HepG2 (cell line): ENCODE data around the gene KANK4. TPM values are rescaled to one million over a fixed set of nuclear protein-coding genes. Genes with fewer than 3 reads are reported as not detected.

Experiments
- BHLHE40 ChIP-seq: IDR thresholded peaks from 2 replicates; pipeline ENCODE4 v1.6.1; 2011; ENCODE audit warnings: low read length, improper control_type of control experiment
- MXD3 ChIP-seq: IDR thresholded peaks from 2 replicates; pipeline ENCODE4 v1.6.1; 2016; ENCODE audit warnings: mild to moderate bottlenecking, missing biosample characterization, missing genetic modification reagents
- SAFB2 ChIP-seq: sonication (generic); formaldehyde crosslinking; IDR thresholded peaks from 2 replicates; pipeline ENCODE4 v1.5.1; 2020; ENCODE audit warnings: missing genetic modification reagents, low read depth, mild to moderate bottlenecking, borderline replicate concordance
- TP53 ChIP-seq: sonication (generic); formaldehyde crosslinking; conservative IDR thresholded peaks from 2 replicates; pipeline ENCODE4 v1.4.0; 2020; ENCODE audit warnings: missing genetic modification reagents
- XRCC5 ChIP-seq: fragments of 200-400 bp; formaldehyde crosslinking; optimal IDR thresholded peaks from 2 replicates; pipeline ENCODE3; 2017; ENCODE audit warnings: mild to moderate bottlenecking, low read length
- ZNF12 ChIP-seq: sonication (generic); formaldehyde crosslinking; IDR thresholded peaks from 2 replicates; pipeline ENCODE4 v1.5.0; 2020; ENCODE audit warnings: missing genetic modification reagents
- ZNF282 ChIP-seq: fragments of 450-650 bp; IDR thresholded peaks from 2 replicates; pipeline ENCODE4 v1.6.1; 2018; ENCODE audit not compliant: partially characterized antibody
- ZNF556 ChIP-seq: sonication (generic); formaldehyde crosslinking; IDR thresholded peaks from 2 replicates; pipeline ENCODE4 v1.4.0; 2020; ENCODE audit warnings: mild to moderate bottlenecking, missing genetic modification reagents, borderline replicate concordance
- ZNF75D ChIP-seq: sonication (generic); formaldehyde crosslinking; IDR thresholded peaks from 2 replicates; pipeline ENCODE4 v1.8.1; 2023; ENCODE audit warnings: missing genetic modification reagents, mild to moderate bottlenecking, borderline replicate concordance
- ZZZ3 ChIP-seq: sonication (generic); formaldehyde crosslinking; IDR thresholded peaks from 2 replicates; pipeline ENCODE4 v1.4.0; 2020; ENCODE audit warnings: missing genetic modification reagents, mild to moderate bottlenecking, borderline replicate concordance
- polyA plus RNA-seq, 8 experiments: library from polyadenylated mRNA; depleted of rRNA in 3 of 8; stranded (reverse) in 7 of 8; unstranded in 1 of 8; fragments of >200 nt; fragmentation: Illumina TruSeq in 4 of 8; extraction: Trizol in 4 of 8; gene quantifications; 2 replicates each; pipeline versions ENCODE4 v1.2.1 to v1.2.3, GENCODE V29; 2011 to 2016; ENCODE audit warnings: low read depth in 4 of 8, missing spikeins in 1 of 8, mixed read lengths in 1 of 8; ENCODE audit not compliant: insufficient read depth in 1 of 8
- total RNA-seq, 5 experiments: library from RNA; depleted of rRNA; stranded (reverse); fragments of >200 nt; fragmentation: Illumina TruSeq; extraction: Trizol; gene quantifications; 2 replicates each; pipeline ENCODE4 v1.2.3, GENCODE V29; 2016; ENCODE audit warnings: low read depth in 1 of 5
- TF ChIP-seq, protein P1 (sequence below): sonication (generic); formaldehyde crosslinking; IDR thresholded peaks from 2 replicates; pipeline ENCODE4 v1.4.0; 2020; ENCODE audit warnings: mild to moderate bottlenecking, missing genetic modification reagents
- TF ChIP-seq, protein P2 (sequence below): sonication (generic); formaldehyde crosslinking; IDR thresholded peaks from 2 replicates; pipeline ENCODE4 v1.4.0; 2020; ENCODE audit warnings: missing genetic modification reagents
- TF ChIP-seq, protein P3 (sequence below): sonication (generic); formaldehyde crosslinking; IDR thresholded peaks from 2 replicates; pipeline ENCODE4 v1.4.0; 2020; ENCODE audit warnings: missing genetic modification reagents
- TF ChIP-seq, protein P4 (sequence below): sonication (generic); formaldehyde crosslinking; IDR thresholded peaks from 2 replicates; pipeline ENCODE4 v1.4.0; 2020; ENCODE audit warnings: mild to moderate bottlenecking, missing genetic modification reagents

KANK4 gene
- total and polyA plus RNA-seq, 2 of the 13 experiments (the other 11 are each of a cell fraction or from before 2014, with no cell fraction given): 16.1 to 25.7 TPM

- TF ChIP-seq, protein P1, sequence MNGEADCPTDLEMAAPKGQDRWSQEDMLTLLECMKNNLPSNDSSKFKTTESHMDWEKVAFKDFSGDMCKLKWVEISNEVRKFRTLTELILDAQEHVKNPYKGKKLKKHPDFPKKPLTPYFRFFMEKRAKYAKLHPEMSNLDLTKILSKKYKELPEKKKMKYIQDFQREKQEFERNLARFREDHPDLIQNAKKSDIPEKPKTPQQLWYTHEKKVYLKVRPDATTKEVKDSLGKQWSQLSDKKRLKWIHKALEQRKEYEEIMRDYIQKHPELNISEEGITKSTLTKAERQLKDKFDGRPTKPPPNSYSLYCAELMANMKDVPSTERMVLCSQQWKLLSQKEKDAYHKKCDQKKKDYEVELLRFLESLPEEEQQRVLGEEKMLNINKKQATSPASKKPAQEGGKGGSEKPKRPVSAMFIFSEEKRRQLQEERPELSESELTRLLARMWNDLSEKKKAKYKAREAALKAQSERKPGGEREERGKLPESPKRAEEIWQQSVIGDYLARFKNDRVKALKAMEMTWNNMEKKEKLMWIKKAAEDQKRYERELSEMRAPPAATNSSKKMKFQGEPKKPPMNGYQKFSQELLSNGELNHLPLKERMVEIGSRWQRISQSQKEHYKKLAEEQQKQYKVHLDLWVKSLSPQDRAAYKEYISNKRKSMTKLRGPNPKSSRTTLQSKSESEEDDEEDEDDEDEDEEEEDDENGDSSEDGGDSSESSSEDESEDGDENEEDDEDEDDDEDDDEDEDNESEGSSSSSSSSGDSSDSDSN: peak; percentile 55; the same call in 1 of the 2 replicates
- TF ChIP-seq ZNF75D (CRISPR knock-in tag): no peak
- TF ChIP-seq, protein P2, sequence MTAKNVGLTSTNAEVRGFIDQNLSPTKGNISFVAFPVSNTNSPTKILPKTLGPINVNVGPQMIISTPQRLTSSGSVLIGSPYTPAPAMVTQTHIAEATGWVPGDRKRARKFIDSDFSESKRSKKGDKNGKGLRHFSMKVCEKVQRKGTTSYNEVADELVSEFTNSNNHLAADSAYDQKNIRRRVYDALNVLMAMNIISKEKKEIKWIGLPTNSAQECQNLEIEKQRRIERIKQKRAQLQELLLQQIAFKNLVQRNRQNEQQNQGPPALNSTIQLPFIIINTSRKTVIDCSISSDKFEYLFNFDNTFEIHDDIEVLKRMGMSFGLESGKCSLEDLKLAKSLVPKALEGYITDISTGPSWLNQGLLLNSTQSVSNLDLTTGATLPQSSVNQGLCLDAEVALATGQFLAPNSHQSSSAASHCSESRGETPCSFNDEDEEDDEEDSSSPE (CRISPR knock-in tag): peak; percentile 69
- TF ChIP-seq XRCC5: no peak
- TF ChIP-seq MXD3 (CRISPR knock-in tag): peak; percentile 46; the same call in 1 of the 2 replicates
- no peak for TF ChIP-seq BHLHE40
- 0 out of 2 replicates have a peak, but pooled peaks have one; percentile 23 for TF ChIP-seq ZZZ3 (CRISPR knock-in tag)
- TF ChIP-seq ZNF556 (CRISPR knock-in tag): peak; percentile 60; the same call in 1 of the 2 replicates
- TF ChIP-seq, protein P3, sequence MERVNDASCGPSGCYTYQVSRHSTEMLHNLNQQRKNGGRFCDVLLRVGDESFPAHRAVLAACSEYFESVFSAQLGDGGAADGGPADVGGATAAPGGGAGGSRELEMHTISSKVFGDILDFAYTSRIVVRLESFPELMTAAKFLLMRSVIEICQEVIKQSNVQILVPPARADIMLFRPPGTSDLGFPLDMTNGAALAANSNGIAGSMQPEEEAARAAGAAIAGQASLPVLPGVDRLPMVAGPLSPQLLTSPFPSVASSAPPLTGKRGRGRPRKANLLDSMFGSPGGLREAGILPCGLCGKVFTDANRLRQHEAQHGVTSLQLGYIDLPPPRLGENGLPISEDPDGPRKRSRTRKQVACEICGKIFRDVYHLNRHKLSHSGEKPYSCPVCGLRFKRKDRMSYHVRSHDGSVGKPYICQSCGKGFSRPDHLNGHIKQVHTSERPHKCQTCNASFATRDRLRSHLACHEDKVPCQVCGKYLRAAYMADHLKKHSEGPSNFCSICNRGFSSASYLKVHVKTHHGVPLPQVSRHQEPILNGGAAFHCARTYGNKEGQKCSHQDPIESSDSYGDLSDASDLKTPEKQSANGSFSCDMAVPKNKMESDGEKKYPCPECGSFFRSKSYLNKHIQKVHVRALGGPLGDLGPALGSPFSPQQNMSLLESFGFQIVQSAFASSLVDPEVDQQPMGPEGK (CRISPR knock-in tag): peak; percentile 31; the same call in 1 of the 2 replicates
- 0 out of 2 replicates have a peak, but pooled peaks have one; percentile 16 for TF ChIP-seq ZNF12 (CRISPR knock-in tag)
- 0 out of 2 replicates have a peak, but pooled peaks have one; percentile 28 for TF ChIP-seq SAFB2 (CRISPR knock-in tag)
- TF ChIP-seq, protein P4, sequence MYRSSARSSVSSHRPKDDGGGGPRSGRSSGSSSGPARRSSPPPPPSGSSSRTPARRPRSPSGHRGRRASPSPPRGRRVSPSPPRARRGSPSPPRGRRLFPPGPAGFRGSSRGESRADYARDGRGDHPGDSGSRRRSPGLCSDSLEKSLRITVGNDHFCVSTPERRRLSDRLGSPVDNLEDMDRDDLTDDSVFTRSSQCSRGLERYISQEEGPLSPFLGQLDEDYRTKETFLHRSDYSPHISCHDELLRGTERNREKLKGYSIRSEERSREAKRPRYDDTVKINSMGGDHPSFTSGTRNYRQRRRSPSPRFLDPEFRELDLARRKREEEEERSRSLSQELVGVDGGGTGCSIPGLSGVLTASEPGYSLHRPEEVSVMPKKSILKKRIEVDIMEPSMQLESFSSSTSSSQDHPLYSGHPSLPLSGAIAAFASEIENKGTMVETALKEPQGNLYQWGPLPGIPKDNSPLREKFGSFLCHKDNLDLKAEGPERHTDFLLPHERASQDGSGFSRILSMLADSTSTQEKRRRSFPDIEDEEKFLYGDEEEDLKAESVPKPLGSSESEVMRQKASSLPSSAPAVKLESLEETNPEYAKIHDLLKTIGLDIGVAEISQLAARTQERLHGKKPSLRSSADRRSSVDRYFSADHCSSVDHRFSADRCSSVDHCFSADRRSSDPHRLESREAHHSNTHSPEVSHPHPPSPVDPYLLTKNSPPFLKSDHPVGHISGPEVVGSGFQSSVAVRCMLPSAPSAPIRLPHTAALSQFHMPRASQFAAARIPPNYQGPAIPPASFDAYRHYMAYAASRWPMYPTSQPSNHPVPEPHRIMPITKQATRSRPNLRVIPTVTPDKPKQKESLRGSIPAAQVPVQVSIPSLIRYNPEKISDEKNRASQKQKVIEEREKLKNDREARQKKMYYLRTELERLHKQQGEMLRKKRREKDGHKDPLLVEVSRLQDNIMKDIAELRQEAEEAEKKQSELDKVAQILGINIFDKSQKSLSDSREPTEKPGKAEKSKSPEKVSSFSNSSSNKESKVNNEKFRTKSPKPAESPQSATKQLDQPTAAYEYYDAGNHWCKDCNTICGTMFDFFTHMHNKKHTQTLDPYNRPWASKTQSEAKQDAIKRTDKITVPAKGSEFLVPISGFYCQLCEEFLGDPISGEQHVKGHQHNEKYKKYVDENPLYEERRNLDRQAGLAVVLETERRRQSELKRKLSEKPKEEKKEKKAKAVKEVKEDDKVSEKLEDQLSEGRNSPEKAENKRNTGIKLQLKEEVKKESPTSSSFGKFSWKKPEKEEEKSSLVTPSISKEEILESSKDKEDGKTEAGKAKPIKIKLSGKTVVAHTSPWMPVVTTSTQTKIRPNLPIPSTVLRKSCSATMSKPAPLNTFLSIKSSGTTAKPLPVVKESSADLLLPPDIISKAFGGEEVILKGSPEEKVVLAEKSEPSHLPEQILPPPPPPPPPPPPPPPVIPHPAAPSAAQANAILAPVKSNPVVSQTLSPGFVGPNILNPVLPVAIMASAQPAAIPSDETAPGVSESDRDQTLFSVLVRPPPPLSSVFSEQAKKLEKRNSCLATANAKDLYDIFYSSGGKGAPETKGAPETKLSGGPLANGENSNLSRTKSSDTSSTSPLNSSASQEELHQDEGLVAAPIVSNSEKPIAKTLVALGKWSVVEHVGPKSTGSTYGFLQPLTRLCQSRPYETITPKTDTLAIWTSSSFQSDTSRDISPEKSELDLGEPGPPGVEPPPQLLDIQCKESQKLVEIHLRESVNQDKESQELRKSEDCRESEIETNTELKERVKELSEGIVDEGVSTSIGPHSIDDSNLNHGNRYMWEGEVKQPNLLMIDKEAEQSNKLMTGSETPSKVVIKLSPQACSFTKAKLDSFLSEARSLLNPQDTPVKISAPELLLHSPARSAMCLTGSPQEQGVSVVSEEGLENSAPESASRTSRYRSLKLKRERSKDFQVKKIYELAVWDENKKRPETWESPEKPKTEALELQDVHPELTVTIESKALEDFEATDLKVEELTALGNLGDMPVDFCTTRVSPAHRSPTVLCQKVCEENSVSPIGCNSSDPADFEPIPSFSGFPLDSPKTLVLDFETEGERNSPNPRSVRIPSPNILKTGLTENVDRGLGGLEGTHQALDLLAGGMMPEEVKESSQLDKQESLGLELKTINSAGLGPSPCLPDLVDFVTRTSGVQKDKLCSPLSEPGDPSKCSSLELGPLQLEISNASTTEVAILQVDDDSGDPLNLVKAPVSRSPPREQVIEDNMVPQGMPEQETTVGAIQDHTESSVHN (CRISPR knock-in tag): peak; percentile 81; the same call in 1 of the 2 replicates
- no peak for TF ChIP-seq ZNF282
- no peak for TF ChIP-seq TP53 (CRISPR knock-in tag)
Observed at GRCh38 chr1:62327360-62328055, 8.3 kb upstream of the KANK4 start (continued).
